Measurements from ENCODE around the gene CAPG.
"Not testable (repeated sequence)": the region's sequence is repeated elsewhere in the genome, so short reads cannot be mapped to it uniquely, and the experiment has no call there.

Gene CAPG

DNA sequence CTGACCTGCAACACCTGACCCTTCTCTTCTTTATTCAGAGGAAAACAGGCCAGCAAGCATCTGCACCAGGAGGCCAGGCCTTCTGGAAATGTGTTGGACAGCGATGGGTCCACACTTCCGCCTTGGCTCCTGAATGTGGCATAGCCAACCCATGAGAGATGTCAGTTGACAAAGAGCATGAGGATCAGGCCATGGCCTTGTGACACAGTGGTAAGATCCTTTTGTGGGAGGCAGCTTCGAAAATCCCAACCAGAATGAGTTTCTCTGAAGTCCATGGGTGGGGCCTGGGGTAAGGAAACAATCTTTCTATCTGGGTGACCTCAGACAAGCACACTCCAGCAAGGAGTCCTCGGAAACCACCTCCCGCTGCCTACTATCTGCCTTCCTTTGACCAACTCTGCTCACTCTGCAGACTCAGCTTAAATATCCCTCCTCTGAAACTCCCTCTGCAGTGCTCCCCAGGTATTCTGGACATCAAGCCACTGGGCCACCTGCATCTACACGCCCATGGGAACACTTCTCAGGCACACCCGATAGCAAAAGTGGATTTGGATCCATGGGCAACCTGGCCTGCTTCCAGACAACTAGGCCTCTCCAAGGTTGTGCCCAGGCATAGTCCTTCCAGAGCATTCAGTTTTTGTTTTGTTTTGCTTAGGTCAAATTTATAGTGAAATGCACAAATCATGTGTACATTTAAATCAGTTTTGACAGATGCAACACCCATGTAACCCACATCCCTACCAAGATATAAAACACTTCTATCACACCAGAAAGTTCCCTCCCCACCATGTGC, 4.8 kb upstream of the CAPG start:
- Histone ChIP-seq H3K4me3 (ENCODE audit: low read length) (no peak overlapping the region), H3K27me3 (ENCODE audit: control insufficient read depth, insufficient read depth, low read length) (peaks cover 4% of the 10 kb centered on the region), H3K36me3 (ENCODE audit: control insufficient read depth, low read depth, low read length) (no peaks in the 10 kb centered on the region), H3K9me3 (ENCODE audit: control insufficient read depth, low read depth, low read length) (no peaks in the 10 kb centered on the region), H3K27ac (ENCODE audit: low read length) (no peak overlapping the region), H3K4me1 (ENCODE audit: control insufficient read depth, low read depth, low read length) (peaks cover 14% of the 10 kb centered on the region), H3K9ac (ENCODE audit: low read length) (no peak overlapping the region)

DNA sequence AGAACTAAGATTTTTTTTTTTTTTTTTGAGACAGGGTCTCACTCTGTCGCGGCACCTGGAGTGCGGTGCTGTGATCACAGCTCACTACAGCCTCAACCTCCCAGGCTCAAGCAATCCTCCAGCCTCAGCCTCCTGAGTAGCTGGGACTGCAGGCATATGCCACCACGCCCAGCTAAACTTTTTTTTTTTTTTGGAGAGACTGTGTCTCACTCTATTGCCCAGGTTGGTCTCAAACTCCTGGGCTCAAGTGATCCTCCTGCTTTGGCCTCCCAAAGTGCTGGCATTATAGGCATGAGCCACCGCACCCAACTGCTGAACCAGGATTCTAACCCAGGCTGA, 4.2 kb upstream of the CAPG start:
- H3K4me3 ChIP-seq (ENCODE audit: low read length), result peak overlapping the region; percentile 51
- not testable (repeated sequence) for H3K36me3 ChIP-seq (ENCODE audit: control insufficient read depth, low read depth, low read length); H3K9ac ChIP-seq (ENCODE audit: low read length)

DNA sequence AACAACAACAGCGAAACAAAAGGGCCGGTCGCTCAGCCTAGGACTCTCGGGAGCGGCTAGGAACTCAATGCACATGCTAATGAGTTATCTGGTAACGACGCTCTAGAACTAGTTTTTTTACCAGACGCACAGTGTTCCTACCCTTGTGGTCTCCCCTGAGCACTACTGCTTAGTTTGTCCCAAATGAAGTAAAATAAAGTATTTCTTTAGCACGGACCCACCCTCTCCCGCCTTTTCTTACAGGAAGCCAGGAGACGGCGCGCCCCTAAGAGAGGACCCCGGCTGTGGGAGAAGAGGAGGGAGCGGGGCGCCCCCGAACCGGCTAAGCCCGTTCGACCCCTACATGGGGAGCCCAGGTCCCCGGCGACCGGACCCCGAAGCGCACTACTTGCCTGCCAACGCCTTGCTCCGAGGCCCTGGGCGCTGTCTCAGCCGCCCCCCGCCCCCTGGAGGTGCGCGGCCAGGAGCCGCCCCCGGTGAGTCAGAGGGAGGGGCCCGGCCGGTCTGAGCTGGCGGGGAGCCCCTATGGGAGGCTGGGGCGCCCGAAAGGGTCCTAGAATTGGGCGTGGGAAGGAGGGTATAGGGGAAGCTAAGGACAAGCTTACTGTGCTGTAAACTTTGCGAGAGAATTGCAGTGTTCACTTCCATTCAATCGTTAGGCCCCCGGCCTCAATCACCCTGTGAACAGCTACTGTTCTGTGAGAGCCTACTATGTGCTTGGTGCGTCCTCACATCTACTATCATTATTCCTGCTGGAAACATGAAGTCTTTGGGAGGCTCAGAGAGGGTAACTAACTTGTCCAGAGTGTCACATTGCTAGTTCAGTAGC, 3.6 kb upstream of the CAPG start:
- peaks cover 18% of the 10 kb centered on the region for H3K4me1 ChIP-seq (ENCODE audit: control insufficient read depth, low read depth, low read length)
- peak overlapping the region; percentile 51 for H3K4me3 ChIP-seq (ENCODE audit: low read length)
- no peaks in the 10 kb centered on the region for H3K36me3 ChIP-seq (ENCODE audit: control insufficient read depth, low read depth, low read length)
- peak overlapping the region; percentile 44 for H3K9ac ChIP-seq (ENCODE audit: low read length)
- H3K27ac ChIP-seq (ENCODE audit: low read length), result no peak overlapping the region
- H3K27me3 ChIP-seq (ENCODE audit: control insufficient read depth, insufficient read depth, low read length), result peaks cover 4% of the 10 kb centered on the region
- H3K9me3 ChIP-seq (ENCODE audit: control insufficient read depth, low read depth, low read length), result no peaks in the 10 kb centered on the region

More for the DNA sequence above, 4.2 kb upstream of the CAPG start:
- H3K9me3 ChIP-seq (ENCODE audit: control insufficient read depth, low read depth, low read length); H3K27me3 ChIP-seq (ENCODE audit: control insufficient read depth, insufficient read depth, low read length); H3K27ac ChIP-seq (ENCODE audit: low read length): not testable (repeated sequence)
- H3K4me1 ChIP-seq (ENCODE audit: control insufficient read depth, low read depth, low read length), result peaks cover 20% of the 10 kb centered on the region

DNA sequence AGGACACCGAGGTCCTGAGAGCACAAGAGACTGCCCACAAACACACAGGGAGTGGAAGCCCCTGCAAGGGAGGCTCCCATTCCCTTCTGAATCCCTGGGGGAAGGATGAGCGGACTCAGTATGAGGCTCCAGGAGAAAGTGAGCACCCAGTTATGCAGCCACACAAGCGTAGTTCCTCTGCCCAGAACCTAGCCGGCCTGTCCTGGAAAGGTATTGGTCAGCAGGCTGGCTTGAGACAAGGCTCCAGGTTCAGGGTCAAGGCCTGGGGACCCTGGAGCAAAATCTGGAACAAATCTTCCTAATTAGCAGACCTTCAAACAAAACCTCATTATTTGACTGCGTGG, 1.2 kb upstream of the CAPG start:
- Histone ChIP-seq H3K4me1 (ENCODE audit: control insufficient read depth, low read depth, low read length) (peaks cover 21% of the 10 kb centered on the region), H3K27me3 (ENCODE audit: control insufficient read depth, insufficient read depth, low read length) (peaks cover 4% of the 10 kb centered on the region), H3K9ac (ENCODE audit: low read length) (no peak overlapping the region), H3K4me3 (ENCODE audit: low read length) (no peak overlapping the region), H3K9me3 (ENCODE audit: control insufficient read depth, low read depth, low read length) (no peaks in the 10 kb centered on the region), H3K27ac (ENCODE audit: low read length) (no peak overlapping the region), H3K36me3 (ENCODE audit: control insufficient read depth, low read depth, low read length) (no peaks in the 10 kb centered on the region)

DNA sequence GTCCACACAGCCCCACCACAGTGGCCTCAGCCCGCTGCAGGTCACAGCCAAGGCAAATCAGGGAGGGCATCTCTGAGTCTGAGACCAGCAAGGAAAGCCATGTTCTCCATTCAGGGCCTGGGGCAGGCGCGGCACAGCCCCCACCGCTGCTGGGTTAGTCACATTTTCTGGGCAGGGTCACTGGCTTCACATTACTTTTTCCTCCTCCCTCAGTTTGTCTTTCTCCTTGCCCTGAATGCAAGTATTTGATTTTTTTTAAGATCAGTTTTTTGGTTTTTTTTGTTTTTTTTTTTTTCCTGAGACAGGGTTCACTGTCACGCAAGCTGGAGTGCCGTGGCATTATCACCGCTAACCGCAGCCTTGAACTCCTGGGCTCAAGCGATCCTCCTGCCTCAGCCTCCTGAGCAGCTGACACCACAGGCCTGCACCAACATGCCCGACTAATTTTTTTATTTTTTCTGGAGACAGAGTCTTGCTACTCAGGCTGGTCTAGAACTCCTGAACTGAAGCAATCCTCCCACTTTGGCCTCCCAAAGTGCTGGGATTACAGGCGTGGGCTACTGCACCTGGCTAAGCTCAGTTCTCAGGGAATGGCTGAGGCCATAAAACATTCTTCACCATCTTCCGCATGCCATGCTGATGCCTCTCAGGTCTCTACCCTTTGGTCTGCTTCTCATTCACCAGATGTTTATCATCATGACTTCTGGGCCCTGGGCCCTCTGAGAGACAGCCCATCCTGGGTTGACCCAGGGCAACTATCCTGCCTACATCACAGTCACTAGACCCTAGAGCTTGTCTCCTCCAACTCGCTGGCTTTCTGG, 628 bp upstream of the CAPG start:
- Histone ChIP-seq H3K9me3 (ENCODE audit: control insufficient read depth, low read depth, low read length) (no peaks in the 10 kb centered on the region), H3K27ac (ENCODE audit: low read length) (no peak overlapping the region), H3K36me3 (ENCODE audit: control insufficient read depth, low read depth, low read length) (no peaks in the 10 kb centered on the region), H3K4me3 (ENCODE audit: low read length) (no peak overlapping the region), H3K9ac (ENCODE audit: low read length) (no peak overlapping the region), H3K27me3 (ENCODE audit: control insufficient read depth, insufficient read depth, low read length) (peaks cover 4% of the 10 kb centered on the region), H3K4me1 (ENCODE audit: control insufficient read depth, low read depth, low read length) (peaks cover 22% of the 10 kb centered on the region)

DNA sequence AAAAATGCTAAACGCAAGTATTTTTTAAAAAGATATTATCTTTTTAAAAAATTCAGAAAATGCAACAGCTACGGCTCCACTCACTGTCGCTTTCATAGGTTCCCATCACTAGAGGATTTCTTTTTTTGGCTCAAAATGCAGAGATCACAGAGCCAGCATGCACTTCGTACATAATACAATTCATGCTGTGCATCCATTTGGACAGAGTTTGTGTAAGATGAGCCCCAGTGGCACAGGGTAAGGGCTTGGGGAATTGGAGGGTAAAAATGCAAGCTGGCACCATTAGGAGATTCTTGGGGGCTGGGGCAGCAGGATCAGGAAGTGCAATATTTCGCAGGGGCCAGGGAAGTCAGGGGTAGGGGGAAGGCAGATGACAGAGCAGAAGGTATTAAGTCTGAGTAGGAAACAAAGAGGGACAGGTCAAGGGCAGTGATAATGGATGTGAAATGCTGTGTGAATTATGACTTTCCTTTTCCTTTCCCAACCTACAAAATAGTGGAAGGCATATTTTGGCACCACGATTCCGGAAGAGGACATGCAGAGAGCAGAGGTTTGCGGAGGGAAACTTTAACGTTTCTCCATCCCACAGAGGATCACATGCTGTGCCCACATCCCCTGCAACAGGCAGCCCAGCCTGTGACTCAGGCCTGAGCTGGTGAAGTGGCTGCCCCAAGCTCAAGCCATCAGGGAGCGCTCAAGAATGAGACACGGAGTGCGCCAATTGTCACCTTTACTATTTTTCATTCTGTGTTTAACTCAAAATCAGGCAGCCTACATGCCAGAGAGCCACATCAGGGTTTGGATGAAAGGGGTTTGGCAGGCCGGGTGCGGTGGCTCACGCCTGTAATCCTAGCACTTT, 4.7 kb downstream of the CAPG start:
- Histone ChIP-seq H3K4me3 (ENCODE audit: low read length) (no peak overlapping the region), H3K36me3 (ENCODE audit: control insufficient read depth, low read depth, low read length) (no peaks in the 10 kb centered on the region), H3K27me3 (ENCODE audit: control insufficient read depth, insufficient read depth, low read length) (no peaks in the 10 kb centered on the region), H3K9ac (ENCODE audit: low read length) (peak overlapping the region; percentile 12), H3K4me1 (ENCODE audit: control insufficient read depth, low read depth, low read length) (peaks cover 23% of the 10 kb centered on the region), H3K9me3 (ENCODE audit: control insufficient read depth, low read depth, low read length) (no peaks in the 10 kb centered on the region), H3K27ac (ENCODE audit: low read length) (no peak overlapping the region)

DNA sequence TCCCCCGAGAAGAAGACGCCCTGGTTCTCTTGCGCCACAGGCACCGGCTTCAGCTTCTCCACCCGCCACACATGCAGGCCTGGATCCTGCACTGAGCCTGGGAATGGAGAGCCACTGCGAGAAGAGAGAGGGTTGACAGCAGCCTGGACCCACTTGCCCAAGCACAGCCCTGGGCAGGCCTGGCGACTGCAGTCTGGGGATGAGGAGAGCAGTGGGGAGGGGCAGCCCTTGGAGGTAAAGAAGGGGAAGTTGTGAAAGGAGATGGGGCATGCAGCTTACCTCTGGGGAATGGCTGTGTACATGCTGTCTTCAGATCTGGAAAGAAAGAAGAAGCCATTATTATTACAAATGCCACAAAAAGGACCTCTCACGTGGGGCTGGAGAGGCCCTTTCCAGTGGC, 8.3 kb downstream of the CAPG start:
- no peaks in the 10 kb centered on the region for H3K36me3 ChIP-seq (ENCODE audit: control insufficient read depth, low read depth, low read length)
- no peak overlapping the region for H3K9ac ChIP-seq (ENCODE audit: low read length)
- peaks cover 8% of the 10 kb centered on the region for H3K4me1 ChIP-seq (ENCODE audit: control insufficient read depth, low read depth, low read length)
- no peaks in the 10 kb centered on the region for H3K27me3 ChIP-seq (ENCODE audit: control insufficient read depth, insufficient read depth, low read length)
- H3K4me3 ChIP-seq (ENCODE audit: low read length), result no peak overlapping the region
- H3K9me3 ChIP-seq (ENCODE audit: control insufficient read depth, low read depth, low read length), result no peaks in the 10 kb centered on the region
- no peak overlapping the region for H3K27ac ChIP-seq (ENCODE audit: low read length)

DNA sequence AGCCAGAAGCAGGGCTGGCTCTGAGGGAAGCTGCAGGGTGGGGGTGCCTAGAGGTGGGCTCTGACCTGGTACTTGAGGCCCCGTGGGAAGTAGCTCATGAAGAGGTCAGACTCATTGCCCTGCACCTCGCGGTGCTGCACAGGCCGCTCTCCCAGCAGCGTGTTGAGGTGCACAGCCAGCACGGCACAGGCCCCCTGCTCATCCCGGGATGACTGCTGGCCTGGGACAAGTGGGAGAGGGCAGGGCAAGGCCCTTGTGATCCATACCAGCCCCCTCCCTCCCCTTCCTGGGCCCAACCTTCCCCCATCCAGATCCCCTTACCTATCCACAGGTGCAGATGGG, 8.7 kb downstream of the CAPG start:
- no peaks in the 10 kb centered on the region for H3K36me3 ChIP-seq (ENCODE audit: control insufficient read depth, low read depth, low read length)
- H3K9me3 ChIP-seq (ENCODE audit: control insufficient read depth, low read depth, low read length), result no peaks in the 10 kb centered on the region
- H3K4me3 ChIP-seq (ENCODE audit: low read length), result no peak overlapping the region
- H3K4me1 ChIP-seq (ENCODE audit: control insufficient read depth, low read depth, low read length), result peaks cover 8% of the 10 kb centered on the region
- no peaks in the 10 kb centered on the region for H3K27me3 ChIP-seq (ENCODE audit: control insufficient read depth, insufficient read depth, low read length)
- no peak overlapping the region for H3K27ac ChIP-seq (ENCODE audit: low read length)
- no peak overlapping the region for H3K9ac ChIP-seq (ENCODE audit: low read length)

DNA sequence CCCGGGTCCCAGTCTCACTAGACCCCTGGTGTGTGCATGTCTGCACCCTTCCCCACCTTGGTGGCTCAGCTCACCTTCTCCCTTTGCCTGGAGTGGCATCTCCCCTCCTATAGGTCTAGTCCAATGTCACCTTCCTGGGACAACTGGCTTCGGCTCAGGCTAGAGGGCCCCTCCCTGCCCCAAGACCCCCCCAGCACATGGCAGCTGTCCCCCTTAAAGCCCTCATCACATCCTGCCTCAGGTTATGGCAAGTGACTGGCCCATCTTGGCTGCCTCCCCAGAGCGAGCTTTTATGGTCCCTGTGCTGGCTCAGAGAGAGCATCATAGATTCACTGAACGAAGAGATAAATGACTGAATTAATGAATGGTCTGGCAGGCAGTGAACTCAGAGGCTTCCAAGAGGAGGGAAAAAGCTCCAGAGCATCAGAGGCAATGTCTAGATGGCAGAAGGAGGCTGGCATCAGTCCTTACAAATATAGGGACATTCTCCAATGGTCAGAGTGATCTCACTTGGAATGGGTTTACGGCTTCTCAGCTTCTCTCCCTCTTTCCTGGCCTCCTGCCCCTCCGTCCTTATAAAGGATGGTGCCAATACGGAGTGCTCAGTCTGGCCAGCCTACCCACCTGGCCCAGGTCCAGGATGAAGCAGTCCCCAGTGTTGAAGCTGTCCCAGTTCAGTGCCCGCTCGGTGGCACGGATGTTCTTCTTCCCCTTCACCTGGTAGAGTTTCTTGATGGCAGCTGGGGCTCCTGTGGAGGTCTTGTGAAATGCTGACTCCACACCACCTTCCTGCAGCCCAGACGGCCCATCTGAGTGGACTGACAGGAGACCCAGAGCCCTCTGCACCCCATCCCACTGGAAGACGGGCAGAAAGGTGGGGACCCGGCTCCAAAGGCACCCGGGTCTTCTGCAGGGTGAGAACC, 9.4 kb downstream of the CAPG start:
- Histone ChIP-seq H3K27ac (ENCODE audit: low read length) (no peak overlapping the region), H3K4me3 (ENCODE audit: low read length) (no peak overlapping the region), H3K27me3 (ENCODE audit: control insufficient read depth, insufficient read depth, low read length) (no peaks in the 10 kb centered on the region), H3K36me3 (ENCODE audit: control insufficient read depth, low read depth, low read length) (no peaks in the 10 kb centered on the region), H3K9me3 (ENCODE audit: control insufficient read depth, low read depth, low read length) (no peaks in the 10 kb centered on the region), H3K9ac (ENCODE audit: low read length) (no peak overlapping the region), H3K4me1 (ENCODE audit: control insufficient read depth, low read depth, low read length) (peaks cover 7% of the 10 kb centered on the region)

DNA sequence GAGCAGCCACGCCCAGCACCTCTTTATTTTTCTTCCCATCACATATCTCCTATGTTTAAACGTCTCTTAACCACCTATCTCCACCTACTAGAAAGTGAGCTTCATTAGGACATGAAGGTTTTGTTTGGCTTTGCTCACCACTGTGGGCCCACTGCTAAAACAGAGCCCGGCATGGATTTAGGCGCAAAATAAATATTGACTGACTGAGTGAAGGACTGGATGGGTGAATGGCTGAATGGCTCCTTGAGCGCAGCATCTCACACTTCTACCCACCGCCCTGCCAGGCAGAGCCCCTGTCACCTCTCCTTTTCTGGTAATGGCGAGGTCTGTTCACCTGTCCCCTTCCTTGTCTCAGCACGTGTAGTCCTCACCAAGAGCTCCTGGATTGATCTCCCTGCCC, 10.1 kb downstream of the CAPG start:
- Histone ChIP-seq H3K9ac (ENCODE audit: low read length) (no peak overlapping the region), H3K36me3 (ENCODE audit: control insufficient read depth, low read depth, low read length) (no peaks in the 10 kb centered on the region), H3K9me3 (ENCODE audit: control insufficient read depth, low read depth, low read length) (no peaks in the 10 kb centered on the region)

More for the DNA sequence above, 10.1 kb downstream of the CAPG start:
- Histone ChIP-seq H3K27me3 (ENCODE audit: control insufficient read depth, insufficient read depth, low read length) (no peaks in the 10 kb centered on the region), H3K4me1 (ENCODE audit: control insufficient read depth, low read depth, low read length) (no peaks in the 10 kb centered on the region), H3K27ac (ENCODE audit: low read length) (no peak overlapping the region), H3K4me3 (ENCODE audit: low read length) (no peak overlapping the region)
